ENCODE measurements around the gene NUTM2G.
"Not testable (repeated sequence)": the region's sequence is repeated elsewhere in the genome, so short reads cannot be mapped to it uniquely, and the experiment has no call there.

Gene NUTM2G

GRCh38 chr9:96940982-96941381 is 12.3 kb downstream of the NUTM2G start:
- FAIRE-seq: not testable (repeated sequence)

DNA sequence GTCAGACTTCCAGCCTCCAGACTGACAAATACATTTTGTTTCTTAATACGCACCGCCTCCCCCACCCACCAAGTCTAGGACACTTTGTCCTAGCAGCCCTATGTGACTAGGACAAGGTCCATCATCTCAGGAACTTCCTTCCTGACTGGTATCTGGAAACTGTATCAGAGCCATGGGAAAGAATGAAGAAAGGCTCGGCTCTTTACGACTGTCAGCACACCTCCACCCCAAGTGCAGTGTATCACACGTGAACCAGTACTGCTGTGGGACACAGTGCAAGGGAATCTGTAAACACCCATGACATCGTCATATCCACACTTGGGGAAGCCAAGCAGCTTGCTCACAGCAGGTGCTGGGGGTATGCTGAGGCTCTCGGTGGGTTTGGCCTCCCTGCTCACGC is 13.0 kb downstream of the NUTM2G start:
- FAIRE-seq; DNase-seq (ENCODE audit: insufficient read length, low spot score): not testable (repeated sequence)

More at GRCh38 chr9:96940982-96941381, 12.3 kb downstream of the NUTM2G start:
- not testable (repeated sequence) for DNase-seq (ENCODE audit: insufficient read length, low spot score)

DNA sequence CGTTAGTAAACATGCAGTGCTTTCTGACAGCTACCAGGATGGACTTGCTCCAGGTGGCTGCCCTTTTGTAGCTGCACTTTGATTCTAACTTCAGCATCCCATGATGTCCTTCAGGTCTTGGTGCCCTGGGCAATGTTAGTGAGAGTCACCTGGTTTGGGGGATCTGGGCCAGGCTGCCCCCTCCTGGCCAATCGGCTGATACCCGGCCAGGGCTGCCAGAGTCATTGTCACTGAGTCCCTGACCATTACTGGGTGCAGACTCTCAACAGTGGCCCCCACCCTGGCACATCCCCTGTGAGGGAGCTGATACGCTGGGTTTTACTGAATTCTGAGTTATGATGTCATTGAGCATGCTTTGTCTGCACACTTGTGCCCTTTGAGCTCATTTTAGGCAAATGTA is 13.5 kb downstream of the NUTM2G start:
- DNase-seq (ENCODE audit: insufficient read length, low spot score); FAIRE-seq: not testable (repeated sequence)

GRCh38 chr9:96949346-96949745 is 20.7 kb downstream of the NUTM2G start:
- not testable (repeated sequence) for DNase-seq (ENCODE audit: insufficient read length, low spot score); FAIRE-seq

DNA sequence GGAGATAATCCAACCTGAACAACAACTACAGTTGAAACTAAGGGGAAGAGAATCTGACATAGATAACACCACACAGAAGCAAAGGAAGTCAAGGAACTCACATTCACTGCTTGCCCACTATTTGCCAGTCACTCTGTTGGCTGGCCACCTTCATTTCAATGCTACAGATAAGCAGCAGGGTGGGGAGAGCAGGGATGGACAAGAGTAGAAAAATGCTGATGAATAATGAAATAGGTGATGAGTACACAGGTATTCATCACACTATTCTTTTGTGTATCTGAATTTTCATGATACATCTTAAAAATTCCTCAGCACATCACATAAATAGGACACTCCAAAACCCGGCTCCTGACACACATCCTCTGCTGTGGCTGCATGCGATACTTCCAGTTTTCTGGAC is 21.9 kb downstream of the NUTM2G start:
- FAIRE-seq: not testable (repeated sequence)

GRCh38 chr9:96967591-96967990 is 38.9 kb downstream of the NUTM2G start:
- not testable (repeated sequence) for DNase-seq (ENCODE audit: insufficient read length, low spot score)

More for the DNA sequence above, 21.9 kb downstream of the NUTM2G start:
- DNase-seq (ENCODE audit: insufficient read length, low spot score): not testable (repeated sequence)

DNA sequence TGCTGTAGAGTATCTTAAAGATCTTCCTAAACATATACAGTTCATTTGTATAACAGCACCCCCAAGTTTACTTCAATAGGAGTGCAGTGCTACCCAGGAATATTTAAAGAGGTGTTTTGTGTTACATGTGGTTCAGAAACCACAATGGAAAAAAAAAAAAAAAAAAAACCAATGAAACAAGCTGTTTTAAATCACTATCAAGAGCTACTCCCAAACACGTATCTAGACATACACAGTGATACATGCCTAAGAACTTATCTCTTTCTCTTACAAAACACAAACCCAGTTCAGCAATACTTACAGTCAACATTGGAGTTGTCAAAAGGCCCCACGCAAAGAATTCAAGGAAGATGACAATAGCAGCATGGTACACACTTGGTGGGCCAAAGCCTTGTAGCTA is 43.9 kb downstream of the NUTM2G start:
- not testable (repeated sequence) for DNase-seq (ENCODE audit: insufficient read length, low spot score); FAIRE-seq

More at GRCh38 chr9:96967591-96967990, 38.9 kb downstream of the NUTM2G start:
- not testable (repeated sequence) for FAIRE-seq

GRCh38 chr9:96974037-96974436 is 45.4 kb downstream of the NUTM2G start:
- not testable (repeated sequence) for DNase-seq (ENCODE audit: insufficient read length, low spot score); FAIRE-seq

GRCh38 chr9:96983496-96984122 is 55.0 kb downstream of the NUTM2G start:
- not testable (repeated sequence) for FAIRE-seq; DNase-seq (ENCODE audit: insufficient read length, low spot score)

GRCh38 chr9:96984139-96984538 is 55.5 kb downstream of the NUTM2G start:
- FAIRE-seq; DNase-seq (ENCODE audit: insufficient read length, low spot score): not testable (repeated sequence)

- not testable (repeated sequence) for FAIRE-seq; DNase-seq (ENCODE audit: insufficient read length, low spot score)
Measured at GRCh38 chr9:96984887-96985286, 56.2 kb downstream of the NUTM2G start.
